Tibial nerve (tissue), 4 donors: Measurements from ENCODE around the gene PARD3B. TPM values are rescaled to one million over a fixed set of nuclear protein-coding genes. Genes with fewer than 3 reads are reported as not detected.
A peak's percentile ranks its signal among the peaks of the same experiment; 100 is the strongest.

Experiments
- DNase-seq, 2 donors: peaks; one replicate each; pipeline ENCODE4 v3.0.0-alpha.2; 2019; ENCODE audit warnings: low spot score in 2 of 2
- H3K27ac ChIP-seq, 4 donors: fragments of 200-600 bp; sonication (generic) in 3 of 4; one replicate each; pipeline ENCODE4 v1.5.1; 2017 to 2019; ENCODE audit warnings: mild to moderate bottlenecking in 1 of 4
- H3K27me3 ChIP-seq, 2 donors: fragments of 200-600 bp; sonication (generic) in 1 of 2; one replicate each; pipeline versions ENCODE4 v1.5.1 to v1.6.0; 2017 to 2019
- H3K36me3 ChIP-seq, 3 donors: fragments of 200-600 bp; sonication (generic); one replicate each; pipeline ENCODE4 v1.5.1; 2018 to 2019
- H3K4me1 ChIP-seq, 4 donors: fragments of 200-600 bp; sonication (generic) in 3 of 4; one replicate each; pipeline ENCODE4 v1.5.1; 2017 to 2019
- H3K4me3 ChIP-seq, 4 donors: fragments of 200-600 bp; sonication (generic) in 3 of 4; one replicate each; pipeline ENCODE4 v1.5.1; 2017 to 2019; ENCODE audit warnings: mild to moderate bottlenecking in 1 of 4, moderate library complexity in 1 of 4
- H3K9me3 ChIP-seq, 4 donors: fragments of 200-600 bp; sonication (generic) in 3 of 4; one replicate each; pipeline ENCODE4 v1.5.1; 2017 to 2019
- EP300 ChIP-seq, 2 donors: sonication (generic); formaldehyde crosslinking; IDR thresholded peaks; one replicate each; pipeline ENCODE4 v1.6.1; 2017; ENCODE audit warnings: antibody characterized with exemption in 2 of 2, mild to moderate bottlenecking in 1 of 2
- POLR2A ChIP-seq, 2 donors: fragments of 450-650 bp; IDR thresholded peaks; one replicate each; pipeline ENCODE4 v1.6.1; 2017; ENCODE audit warnings: antibody characterized with exemption in 2 of 2, mild to moderate bottlenecking in 2 of 2, moderate library complexity in 2 of 2
- WGBS, 2 donors: methylation state at CpG; one replicate each; pipeline ENCODE4 v1.1.5; 2018; 5-methylcytosine and 5-hydroxymethylcytosine counted together
- total RNA-seq, 4 donors: library from RNA; depleted of rRNA; stranded (reverse); fragments of >200 nt; gene quantifications; one replicate each; pipeline ENCODE4 v1.1.0, GENCODE V29; 2016
- TF ChIP-seq, protein P1 (sequence below), 5 experiments: fragments of 200-600 bp in 3 of 5; fragments of 450-650 bp in 2 of 5; sonication (generic) in 3 of 5; IDR thresholded peaks; one replicate each; pipeline ENCODE4 v1.5.1; 2016 to 2019; ENCODE audit warnings: antibody characterized with exemption in 5 of 5, mild to moderate bottlenecking in 3 of 5, moderate library complexity in 2 of 5

Gene PARD3B
- total RNA-seq, 4 donors from 2014 or later, result 47.4 to 101 (median 64.8) TPM

DNA sequence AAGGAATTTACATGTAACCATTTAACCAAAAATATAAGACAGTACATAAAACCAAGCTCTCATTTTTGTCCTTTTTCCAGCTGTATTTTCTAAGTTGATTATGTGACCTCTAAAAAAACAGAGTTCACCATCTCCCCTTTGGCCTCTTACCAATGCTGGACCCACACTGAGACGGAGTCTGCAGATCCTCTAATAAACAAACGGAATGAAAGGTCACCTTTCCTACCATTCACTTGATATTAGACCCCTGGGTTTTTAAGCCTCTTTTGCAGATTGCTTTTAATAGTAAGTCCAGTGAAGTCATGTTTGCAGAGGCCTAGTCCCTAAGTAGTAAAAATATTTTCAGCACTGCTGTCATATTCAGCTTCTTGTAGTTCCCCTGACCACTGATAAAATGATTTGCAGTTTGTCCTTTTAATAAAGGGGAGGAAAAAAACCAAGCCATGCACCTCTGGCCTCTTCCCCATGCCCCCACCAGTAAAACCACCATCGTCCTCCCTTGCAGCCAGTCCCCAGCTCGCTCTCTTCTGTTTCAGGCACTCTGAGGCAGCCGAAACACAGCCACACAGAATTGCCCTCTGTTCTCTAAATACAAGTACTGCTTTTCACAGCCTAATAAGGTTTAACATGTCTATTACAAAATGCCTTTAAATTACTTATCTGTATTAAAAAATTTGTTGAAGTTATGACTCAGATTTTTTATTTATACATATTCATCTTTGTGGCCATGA lies 427.5 kb downstream of the PARD3B start:
- 26% methylated on average over 5 of the region's 5 CpGs for WGBS, 2 donors
- no peak for DNase-seq
- Histone ChIP-seq H3K27ac (peak overlapping the region in 2 of 4 donors; percentile 53 to 63), H3K27me3 (no peaks in the 10 kb centered on the region), H3K36me3 (no peaks in the 10 kb centered on the region), H3K4me3 (no peak overlapping the region), H3K9me3 (no peaks in the 10 kb centered on the region), H3K4me1 (peaks cover 0 to 37% (median 12%) of the 10 kb centered on the region in 4 donors)
- TF ChIP-seq, protein P1, sequence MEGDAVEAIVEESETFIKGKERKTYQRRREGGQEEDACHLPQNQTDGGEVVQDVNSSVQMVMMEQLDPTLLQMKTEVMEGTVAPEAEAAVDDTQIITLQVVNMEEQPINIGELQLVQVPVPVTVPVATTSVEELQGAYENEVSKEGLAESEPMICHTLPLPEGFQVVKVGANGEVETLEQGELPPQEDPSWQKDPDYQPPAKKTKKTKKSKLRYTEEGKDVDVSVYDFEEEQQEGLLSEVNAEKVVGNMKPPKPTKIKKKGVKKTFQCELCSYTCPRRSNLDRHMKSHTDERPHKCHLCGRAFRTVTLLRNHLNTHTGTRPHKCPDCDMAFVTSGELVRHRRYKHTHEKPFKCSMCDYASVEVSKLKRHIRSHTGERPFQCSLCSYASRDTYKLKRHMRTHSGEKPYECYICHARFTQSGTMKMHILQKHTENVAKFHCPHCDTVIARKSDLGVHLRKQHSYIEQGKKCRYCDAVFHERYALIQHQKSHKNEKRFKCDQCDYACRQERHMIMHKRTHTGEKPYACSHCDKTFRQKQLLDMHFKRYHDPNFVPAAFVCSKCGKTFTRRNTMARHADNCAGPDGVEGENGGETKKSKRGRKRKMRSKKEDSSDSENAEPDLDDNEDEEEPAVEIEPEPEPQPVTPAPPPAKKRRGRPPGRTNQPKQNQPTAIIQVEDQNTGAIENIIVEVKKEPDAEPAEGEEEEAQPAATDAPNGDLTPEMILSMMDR (IDR thresholded peaks at IDR 0.05), result no peak
- TF ChIP-seq POLR2A (IDR thresholded peaks at IDR 0.05) (no peak), EP300 (IDR thresholded peaks at IDR 0.05) (no peak)

DNA sequence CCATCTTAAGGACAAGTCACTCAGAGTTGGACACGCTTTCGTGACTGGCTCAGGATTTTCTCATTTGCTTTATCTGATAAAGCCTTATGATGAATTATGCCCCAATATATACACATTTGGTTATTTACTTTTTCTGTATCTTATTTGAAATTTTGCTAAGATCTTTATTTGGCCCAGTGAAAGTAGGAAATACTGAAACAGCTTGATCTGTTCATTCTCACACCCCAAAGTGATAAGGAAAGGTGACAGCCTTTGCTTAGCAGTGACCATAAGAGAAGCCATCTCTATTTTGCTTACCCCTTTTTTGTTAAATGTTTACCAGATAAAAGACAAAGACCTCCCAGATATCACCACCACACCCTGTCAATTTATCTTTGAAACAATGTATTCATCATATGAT lies 428.3 kb downstream of the PARD3B start:
- TF ChIP-seq EP300 (IDR thresholded peaks at IDR 0.05) (no peak), POLR2A (IDR thresholded peaks at IDR 0.05) (no peak)
- TF ChIP-seq, protein P1 (IDR thresholded peaks at IDR 0.05), result no peak
- Histone ChIP-seq H3K4me3 (no peak overlapping the region), H3K36me3 (no peaks in the 10 kb centered on the region), H3K27ac (peak overlapping the region in 1 of 4 donors; percentile 52), H3K27me3 (no peaks in the 10 kb centered on the region), H3K9me3 (no peaks in the 10 kb centered on the region), H3K4me1 (peaks cover 0 to 35% (median 12%) of the 10 kb centered on the region in 4 donors)
- 89 to 95% methylated on average over 2 of the region's 2 CpGs for WGBS, 2 donors
- DNase-seq, result no peak

DNA sequence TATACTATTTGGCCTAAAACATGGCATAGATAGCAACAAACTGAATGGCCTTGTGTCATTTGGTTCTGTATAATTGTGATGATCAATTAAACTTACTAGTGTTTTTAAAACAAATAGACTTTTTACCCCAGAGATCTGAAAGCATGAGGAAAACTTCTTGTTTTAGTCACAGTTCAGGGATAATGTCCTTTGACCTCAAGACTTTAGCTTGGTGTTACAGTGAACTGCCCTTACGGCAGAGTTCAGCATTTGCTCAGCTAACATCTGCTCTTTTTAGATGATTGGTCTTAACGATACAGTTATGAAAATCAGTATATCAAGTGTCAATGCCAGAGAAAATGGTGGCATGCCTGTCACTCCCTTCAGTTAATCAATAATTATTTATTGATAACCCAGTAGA lies 429.2 kb downstream of the PARD3B start:
- DNase-seq, result no peak
- WGBS, 2 donors, result 52 to 58% methylated on average over 2 of the region's 2 CpGs
- no peaks in the 10 kb centered on the region for H3K27me3 ChIP-seq
- H3K36me3 ChIP-seq, result no peaks in the 10 kb centered on the region
- no peak overlapping the region for H3K4me3 ChIP-seq
- TF ChIP-seq POLR2A (IDR thresholded peaks at IDR 0.05), result no peak
- TF ChIP-seq, protein P1 (IDR thresholded peaks at IDR 0.05), result no peak
- TF ChIP-seq EP300 (IDR thresholded peaks at IDR 0.05), result no peak
- peaks cover 0 to 35% (median 12%) of the 10 kb centered on the region in 4 donors for H3K4me1 ChIP-seq
- H3K9me3 ChIP-seq, result no peaks in the 10 kb centered on the region
- no peak overlapping the region for H3K27ac ChIP-seq

DNA sequence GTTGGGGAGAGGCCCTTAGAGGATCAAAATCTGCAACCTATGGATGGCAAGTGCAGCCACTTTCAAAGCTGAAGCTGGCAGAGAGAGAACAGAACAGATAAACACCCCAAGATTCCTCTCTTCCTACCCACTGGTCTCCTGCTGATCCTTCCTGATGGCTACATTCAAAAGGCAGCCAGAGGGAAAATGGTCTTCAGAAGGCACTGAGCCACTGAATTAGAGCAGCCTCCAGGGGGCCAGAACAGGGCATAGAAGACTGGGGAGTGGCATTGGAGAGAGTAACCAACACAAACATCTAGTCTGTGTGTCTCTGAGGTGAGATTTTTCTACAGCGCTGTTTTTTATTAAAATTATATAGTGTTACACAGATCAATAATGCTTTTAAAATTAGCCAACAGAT lies 432.6 kb downstream of the PARD3B start:
- WGBS, 2 donors, result 0% methylated on average over 1 of the region's 1 CpG
- H3K36me3 ChIP-seq, result no peaks in the 10 kb centered on the region
- no peak overlapping the region for H3K4me3 ChIP-seq
- TF ChIP-seq, protein P1 (IDR thresholded peaks at IDR 0.05), result no peak
- TF ChIP-seq POLR2A (IDR thresholded peaks at IDR 0.05), result no peak
- no peak for TF ChIP-seq EP300 (IDR thresholded peaks at IDR 0.05)
- H3K4me1 ChIP-seq, result peaks cover 0 to 20% (median 9%) of the 10 kb centered on the region in 4 donors
- H3K27me3 ChIP-seq, result no peaks in the 10 kb centered on the region
- DNase-seq, result no peak
- no peaks in the 10 kb centered on the region for H3K9me3 ChIP-seq
- no peak overlapping the region for H3K27ac ChIP-seq

DNA sequence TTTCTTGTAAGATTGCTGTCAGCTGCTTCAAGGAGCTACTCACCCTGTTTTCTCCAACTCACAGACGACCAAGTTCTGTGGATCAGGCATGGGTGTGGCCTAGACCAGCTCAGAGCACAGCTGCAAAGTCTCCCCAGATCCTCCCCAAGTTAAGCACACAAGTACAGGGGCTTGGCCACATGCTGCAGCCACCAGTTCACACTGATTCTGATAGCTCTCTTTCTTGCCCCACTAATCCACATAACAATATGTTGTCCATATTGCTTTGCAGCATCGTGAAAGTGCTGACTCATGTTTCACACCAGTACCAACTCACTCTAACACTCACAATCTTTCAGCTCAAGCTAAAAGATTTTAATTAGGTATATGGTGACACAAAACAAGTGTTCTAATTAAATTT lies 437.0 kb downstream of the PARD3B start:
- 54 to 67% methylated on average over 2 of the region's 2 CpGs for whole genome bisulfite sequencing, 2 donors
- Histone ChIP-seq H3K4me3 (no peak overlapping the region), H3K4me1 (no peaks in the 10 kb centered on the region), H3K9me3 (no peaks in the 10 kb centered on the region), H3K36me3 (no peaks in the 10 kb centered on the region), H3K27me3 (no peaks in the 10 kb centered on the region), H3K27ac (no peak overlapping the region)
- no peak for TF ChIP-seq POLR2A (IDR thresholded peaks at IDR 0.05)
- TF ChIP-seq EP300 (IDR thresholded peaks at IDR 0.05), result no peak
- TF ChIP-seq, protein P1 (IDR thresholded peaks at IDR 0.05), result no peak
- no peak for DNase-seq
